GM10266 (cell line): ENCODE data around the gene NPFFR2.

Source experiments
- DNase-seq: peaks from one replicate; pipeline ENCODE4 v3.0.0; 2012; ENCODE audit errors: extremely low spot score
- CTCF ChIP-seq: IDR thresholded peaks from 2 replicates; pipeline ENCODE4 v1.5.1; 2012; ENCODE audit warnings: mild to moderate bottlenecking, low read depth; ENCODE audit not compliant: control insufficient read depth, insufficient read depth; ENCODE audit errors: missing control alignments

NPFFR2 gene

GRCh38 chr4:72019688-72020087 lies 12.1 kb upstream of the NPFFR2 start:
- no peak for DNase-seq
- no peak for TF ChIP-seq CTCF

- DNase-seq: no peak
- TF ChIP-seq CTCF: no peak
These were observed 9.2 kb upstream of the NPFFR2 start for GRCh38 chr4:72022553-72022952.

GRCh38 chr4:72055566-72055965 lies 23.8 kb downstream of the NPFFR2 start:
- no peak for DNase-seq
- TF ChIP-seq CTCF: no peak

GRCh38 chr4:72063726-72064125 lies 31.9 kb downstream of the NPFFR2 start:
- TF ChIP-seq CTCF: no peak
- no peak for DNase-seq

- DNase-seq: no peak
- no peak for TF ChIP-seq CTCF
These were observed 35.3 kb downstream of the NPFFR2 start for GRCh38 chr4:72067051-72067450.

- TF ChIP-seq CTCF: no peak
These were observed 42.0 kb downstream of the NPFFR2 start for GRCh38 chr4:72073816-72074215.

GRCh38 chr4:72076562-72076961 lies 44.8 kb downstream of the NPFFR2 start:
- TF ChIP-seq CTCF: no peak
- DNase-seq: no peak

More at GRCh38 chr4:72073816-72074215, 42.0 kb downstream of the NPFFR2 start:
- no peak for DNase-seq
